HCT116 (cell line): ENCODE data around the gene MTA1.

ENCODE experiments used
- CBX3 ChIP-seq: IDR thresholded peaks from 2 replicates; pipeline ENCODE4 v1.6.1; 2012; ENCODE audit warnings: low read depth
- CTCF ChIP-seq, 3 experiments: fragments of 200-600 bp in 1 of 3; sonication (generic) in 1 of 3; IDR thresholded peaks in 2 of 3; conservative IDR thresholded peaks in 1 of 3; 2 replicates each; pipeline ENCODE4 v1.5.1; 2012 to 2017; ENCODE audit warnings: low read depth in 2 of 3, low read length in 2 of 3, antibody characterized with exemption in 1 of 3, borderline replicate concordance in 1 of 3, control low read depth in 1 of 3, mild to moderate bottlenecking in 1 of 3, mixed read lengths in 1 of 3, mixed run types in 1 of 3, moderate library complexity in 1 of 3; ENCODE audit not compliant: insufficient read depth in 1 of 3
- EZH2 ChIP-seq: fragments of 200-600 bp; sonication (generic); IDR thresholded peaks from 2 replicates; pipeline ENCODE4 v1.6.1; 2017; ENCODE audit warnings: antibody characterized with exemption, mixed run types
- MAX ChIP-seq: IDR thresholded peaks from 2 replicates; pipeline ENCODE4 v1.6.1; 2012
- POLR2A ChIP-seq: IDR thresholded peaks from 2 replicates; pipeline ENCODE4 v1.7.0; 2011; ENCODE audit warnings: borderline replicate concordance; ENCODE audit not compliant: insufficient read depth, insufficient read length; ENCODE audit errors: extremely low read depth
- POLR2AphosphoS5 ChIP-seq: IDR thresholded peaks from 2 replicates; pipeline ENCODE4 v1.6.1; 2011; ENCODE audit warnings: mild to moderate bottlenecking, low read depth, low read length, moderate library complexity
- RAD21 ChIP-seq: IDR thresholded peaks from 2 replicates; pipeline ENCODE4 v1.6.1; 2012; ENCODE audit warnings: low read depth, mild to moderate bottlenecking
- SP1 ChIP-seq: IDR thresholded peaks from 2 replicates; pipeline ENCODE4 v1.6.1; 2012; ENCODE audit warnings: low read depth
- SRF ChIP-seq: IDR thresholded peaks from 2 replicates; pipeline ENCODE4 v1.6.1; 2012; ENCODE audit warnings: low read depth
- ZBTB33 ChIP-seq: IDR thresholded peaks from 2 replicates; pipeline ENCODE4 v1.6.1; 2011; ENCODE audit warnings: mild to moderate bottlenecking, low read length, moderate library complexity; ENCODE audit not compliant: insufficient replicate concordance; ENCODE audit errors: extremely low read depth

- TF ChIP-seq CTCF (IDR thresholded peaks at IDR 0.05 in 2 of 3, conservative IDR thresholded peaks at IDR 0.05 in 1 of 3; ENCODE audit: borderline replicate concordance in 1 of 3, insufficient read depth in 1 of 3, low read depth in 2 of 3, low read length in 2 of 3): no peak
- no peak for TF ChIP-seq SRF
- TF ChIP-seq ZBTB33: no peak
- TF ChIP-seq POLR2A: no peak
- no peak for TF ChIP-seq POLR2AphosphoS5
- no peak for TF ChIP-seq RAD21
- TF ChIP-seq MAX: no peak
- TF ChIP-seq EZH2: no peak
- no peak for TF ChIP-seq SP1
- no peak for TF ChIP-seq CBX3
These were observed 6.2 kb downstream of the MTA1 start for GRCh38 chr14:105425823-105426247.
